Activated naive CD8-positive, alpha-beta T cell treated with anti-CD3 and anti-CD28 coated beads, Interleukin-2, amount 50 U/mL, for 24 hours (primary cell): ENCODE results near the gene PCDHGC3.

ENCODE experiments used
- ATAC-seq: fragments of 150-1000 bp; cut with Tn5 transposase; one replicate; pipeline ENCODE4 v1.10.0; 2021
- DNase-seq: peaks from one replicate; pipeline ENCODE4 v3.0.0; 2021
- H3K27ac Mint-ChIP-seq: one replicate; pipeline ENCODE4 v1.8.0; 2021; ENCODE audit warnings: mild to moderate bottlenecking, mixed read lengths
- H3K27me3 Mint-ChIP-seq: one replicate; pipeline ENCODE4 v1.8.0; 2021; ENCODE audit warnings: mixed read lengths
- H3K36me3 Mint-ChIP-seq: one replicate; pipeline ENCODE4 v1.8.0; 2021; ENCODE audit warnings: low read depth, mixed read lengths
- H3K4me1 Mint-ChIP-seq: one replicate; pipeline ENCODE4 v1.8.0; 2021; ENCODE audit warnings: mixed read lengths
- H3K4me3 Mint-ChIP-seq: one replicate; pipeline ENCODE4 v1.8.0; 2021; ENCODE audit warnings: mild to moderate bottlenecking, moderate library complexity, mixed read lengths
- H3K9me3 Mint-ChIP-seq: one replicate; pipeline ENCODE4 v1.8.0; 2021; ENCODE audit warnings: mixed read lengths

PCDHGC3 gene

DNA sequence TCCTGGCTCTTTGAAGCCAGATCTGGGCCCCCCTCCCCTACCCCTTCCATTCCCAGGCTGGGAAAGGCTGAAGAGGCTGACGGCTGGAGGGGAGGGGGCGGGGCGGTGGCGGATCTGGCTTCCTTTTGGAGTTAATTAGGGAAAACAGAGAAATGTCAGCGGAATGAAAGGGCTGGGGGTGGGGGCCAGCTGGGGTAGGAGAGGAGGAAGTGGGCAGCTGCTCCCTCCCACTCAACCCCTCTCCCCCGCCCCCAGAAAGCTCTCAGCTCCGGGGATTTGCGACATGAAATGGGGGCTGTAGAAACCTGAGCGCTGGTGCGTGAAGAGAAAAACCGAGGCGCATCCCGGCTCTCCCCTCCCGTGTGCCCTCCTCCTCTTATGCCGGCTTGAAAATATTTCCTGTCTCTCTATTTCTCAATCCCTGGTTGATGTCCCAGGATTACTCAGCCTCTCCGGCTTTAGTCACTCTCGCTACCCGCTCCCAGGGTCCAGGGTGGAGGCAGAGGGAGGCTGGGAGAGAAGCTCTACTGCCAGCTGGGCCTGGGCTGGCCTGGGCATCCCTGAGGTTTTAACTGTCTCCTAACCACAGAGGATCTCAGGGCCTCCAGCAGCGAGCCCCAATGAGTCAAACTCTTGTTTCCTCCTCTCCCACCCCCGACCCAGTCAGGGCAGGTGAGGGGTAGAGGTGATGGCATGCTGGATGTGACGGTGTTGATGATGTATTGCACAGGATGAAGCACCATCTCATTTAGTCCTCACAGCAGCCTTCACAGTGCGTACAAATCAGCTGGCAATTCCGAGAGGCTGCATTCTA lies 33.2 kb downstream of the PCDHGC3 start:
- Mint-ChIP-seq H3K4me1 (peaks cover 31% of the 10 kb centered on the region), H3K27me3 (peaks cover 5% of the 10 kb centered on the region), H3K36me3 (peaks cover 7% of the 10 kb centered on the region), H3K9me3 (no peaks in the 10 kb centered on the region), H3K4me3 (no peak overlapping the region), H3K27ac (no peak overlapping the region)
- ATAC-seq (no peak), DNase-seq (no peak)

GRCh38 chr5:141510160-141510559 lies 34.4 kb downstream of the PCDHGC3 start:
- no peak overlapping the region for H3K27ac Mint-ChIP-seq

DNA sequence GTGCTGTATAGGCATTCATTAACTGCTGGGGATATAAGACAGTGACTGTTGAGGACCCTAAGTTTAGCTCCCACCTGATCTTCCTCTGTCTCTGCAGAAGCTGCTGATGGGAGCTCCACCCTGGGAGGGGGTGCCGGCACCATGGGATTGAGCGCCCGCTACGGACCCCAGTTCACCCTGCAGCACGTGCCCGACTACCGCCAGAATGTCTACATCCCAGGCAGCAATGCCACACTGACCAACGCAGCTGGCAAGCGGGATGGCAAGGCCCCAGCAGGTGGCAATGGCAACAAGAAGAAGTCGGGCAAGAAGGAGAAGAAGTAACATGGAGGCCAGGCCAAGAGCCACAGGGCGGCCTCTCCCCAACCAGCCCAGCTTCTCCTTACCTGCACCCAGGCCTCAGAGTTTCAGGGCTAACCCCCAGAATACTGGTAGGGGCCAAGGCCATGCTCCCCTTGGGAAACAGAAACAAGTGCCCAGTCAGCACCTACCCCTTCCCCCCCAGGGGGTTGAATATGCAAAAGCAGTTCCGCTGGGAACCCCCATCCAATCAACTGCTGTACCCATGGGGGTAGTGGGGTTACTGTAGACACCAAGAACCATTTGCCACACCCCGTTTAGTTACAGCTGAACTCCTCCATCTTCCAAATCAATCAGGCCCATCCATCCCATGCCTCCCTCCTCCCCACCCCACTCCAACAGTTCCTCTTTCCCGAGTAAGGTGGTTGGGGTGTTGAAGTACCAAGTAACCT lies 35.3 kb downstream of the PCDHGC3 start:
- peaks cover 5% of the 10 kb centered on the region for H3K27me3 Mint-ChIP-seq
- peaks cover 50% of the 10 kb centered on the region for H3K4me1 Mint-ChIP-seq
- H3K9me3 Mint-ChIP-seq: no peaks in the 10 kb centered on the region
- peak overlapping the region; percentile 22 for H3K27ac Mint-ChIP-seq
- ATAC-seq: no peak
- no peak overlapping the region for H3K4me3 Mint-ChIP-seq
- DNase-seq: no peak
- peaks cover 9% of the 10 kb centered on the region for H3K36me3 Mint-ChIP-seq

More at GRCh38 chr5:141510160-141510559, 34.4 kb downstream of the PCDHGC3 start:
- H3K27me3 Mint-ChIP-seq: peaks cover 5% of the 10 kb centered on the region
- H3K9me3 Mint-ChIP-seq: no peaks in the 10 kb centered on the region
- no peak overlapping the region for H3K4me3 Mint-ChIP-seq
- DNase-seq: no peak
- peaks cover 7% of the 10 kb centered on the region for H3K36me3 Mint-ChIP-seq
- peaks cover 42% of the 10 kb centered on the region for H3K4me1 Mint-ChIP-seq
- ATAC-seq: no peak

- no peak for DNase-seq
- Mint-ChIP-seq H3K27ac (peak overlapping the region; percentile 22), H3K9me3 (no peaks in the 10 kb centered on the region), H3K4me1 (peaks cover 50% of the 10 kb centered on the region), H3K36me3 (peaks cover 15% of the 10 kb centered on the region), H3K27me3 (peaks cover 5% of the 10 kb centered on the region), H3K4me3 (no peak overlapping the region)
- ATAC-seq: no peak
Observed at GRCh38 chr5:141511771-141512325, 36.1 kb downstream of the PCDHGC3 start.

- ATAC-seq: peak; percentile 14
- Mint-ChIP-seq H3K27me3 (peaks cover 5% of the 10 kb centered on the region), H3K4me1 (peaks cover 50% of the 10 kb centered on the region), H3K9me3 (no peaks in the 10 kb centered on the region), H3K36me3 (peaks cover 15% of the 10 kb centered on the region), H3K27ac (peak overlapping the region; percentile 90), H3K4me3 (peak overlapping the region; percentile 80)
- peak; percentile 88 for DNase-seq
Observed at GRCh38 chr5:141512390-141512910, 36.7 kb downstream of the PCDHGC3 start.

DNA sequence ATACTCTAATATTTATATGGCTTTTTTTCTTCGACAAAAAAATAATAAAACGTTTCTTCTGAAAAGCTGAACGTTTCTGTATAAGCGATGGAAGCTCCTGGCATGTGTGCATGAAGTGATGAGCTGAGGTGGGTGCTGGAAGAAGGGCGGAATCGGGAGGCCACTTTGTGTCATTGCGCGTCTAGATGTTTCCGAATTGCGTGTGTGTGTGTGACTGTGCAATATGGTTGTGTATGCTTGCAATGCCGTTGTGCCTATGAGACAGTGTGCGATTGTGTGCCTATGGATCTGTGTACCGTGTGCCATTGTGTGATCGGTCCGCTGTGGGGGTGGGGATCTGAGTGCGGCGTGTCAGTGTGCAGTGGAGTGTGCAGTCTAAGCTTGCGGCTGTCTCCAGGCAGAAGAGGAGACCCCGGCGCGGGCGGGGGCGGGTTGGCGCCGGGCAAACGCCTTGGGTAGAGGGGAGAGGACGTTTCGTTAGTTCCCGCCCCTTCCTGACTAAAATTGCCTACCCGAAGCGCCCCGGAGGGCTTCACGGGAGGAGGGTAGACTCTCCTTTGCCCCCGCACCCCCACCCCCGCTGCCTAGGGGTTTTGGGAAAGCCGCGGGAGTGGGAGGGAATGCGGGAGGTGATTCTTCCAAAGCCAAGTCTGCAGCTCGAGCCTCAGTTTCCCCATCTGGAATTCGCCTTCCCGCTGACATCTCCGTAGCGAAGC lies 37.3 kb downstream of the PCDHGC3 start:
- DNase-seq (peak; percentile 48), ATAC-seq (peak; percentile 37)
- H3K27ac Mint-ChIP-seq: peak overlapping the region; percentile 90
- H3K4me1 Mint-ChIP-seq: peaks cover 50% of the 10 kb centered on the region
- H3K36me3 Mint-ChIP-seq: peaks cover 19% of the 10 kb centered on the region
- no peaks in the 10 kb centered on the region for H3K9me3 Mint-ChIP-seq
- H3K27me3 Mint-ChIP-seq: peaks cover 5% of the 10 kb centered on the region
- peak overlapping the region; percentile 80 for H3K4me3 Mint-ChIP-seq

- Mint-ChIP-seq H3K4me1 (peaks cover 50% of the 10 kb centered on the region), H3K9me3 (no peaks in the 10 kb centered on the region), H3K36me3 (peaks cover 24% of the 10 kb centered on the region), H3K27ac (peak overlapping the region; percentile 90), H3K4me3 (peak overlapping the region; percentile 80), H3K27me3 (peaks cover 5% of the 10 kb centered on the region)
- ATAC-seq: peak; percentile 75
- peak; percentile 73 for DNase-seq
Observed at GRCh38 chr5:141513627-141514329, 38.0 kb downstream of the PCDHGC3 start.

- peak; percentile 27 for DNase-seq
- no peaks in the 10 kb centered on the region for H3K9me3 Mint-ChIP-seq
- peak overlapping the region; percentile 90 for H3K27ac Mint-ChIP-seq
- peaks cover 44% of the 10 kb centered on the region for H3K4me1 Mint-ChIP-seq
- ATAC-seq: peak; percentile 26
- H3K4me3 Mint-ChIP-seq: no peak overlapping the region
- peaks cover 5% of the 10 kb centered on the region for H3K27me3 Mint-ChIP-seq
- peaks cover 31% of the 10 kb centered on the region for H3K36me3 Mint-ChIP-seq
Observed at GRCh38 chr5:141514330-141515133, 38.8 kb downstream of the PCDHGC3 start.

DNA sequence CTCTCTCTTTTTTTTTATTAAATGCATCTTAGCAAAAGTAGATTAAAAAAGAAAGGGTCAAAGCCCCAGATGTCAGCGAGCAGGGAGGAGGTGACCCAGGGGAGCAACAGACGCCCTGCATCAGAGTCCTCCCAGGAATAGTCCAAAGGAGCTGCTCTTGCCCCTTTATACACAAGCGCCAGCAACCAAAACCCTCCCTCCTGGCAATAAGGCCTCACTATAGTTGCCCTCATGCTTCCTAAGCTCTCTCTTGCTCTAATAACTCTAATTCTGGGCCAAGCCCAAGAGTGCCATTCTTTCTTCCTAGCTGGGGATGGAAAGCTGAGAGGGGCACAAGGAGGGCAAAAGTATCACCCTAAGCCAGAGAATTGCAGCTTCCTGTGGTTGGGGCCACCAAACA lies 39.4 kb downstream of the PCDHGC3 start:
- Mint-ChIP-seq H3K4me3 (no peak overlapping the region), H3K9me3 (no peaks in the 10 kb centered on the region), H3K27ac (peak overlapping the region; percentile 60), H3K36me3 (peaks cover 37% of the 10 kb centered on the region), H3K4me1 (peaks cover 46% of the 10 kb centered on the region), H3K27me3 (peaks cover 5% of the 10 kb centered on the region)
- ATAC-seq: no peak
- no peak for DNase-seq

GRCh38 chr5:141515946-141516671 lies 40.3 kb downstream of the PCDHGC3 start:
- ATAC-seq (no peak), DNase-seq (no peak)
- peaks cover 56% of the 10 kb centered on the region for H3K4me1 Mint-ChIP-seq
- no peak overlapping the region for H3K27ac Mint-ChIP-seq
- H3K36me3 Mint-ChIP-seq: peaks cover 46% of the 10 kb centered on the region
- H3K9me3 Mint-ChIP-seq: no peaks in the 10 kb centered on the region
- no peak overlapping the region for H3K4me3 Mint-ChIP-seq
- H3K27me3 Mint-ChIP-seq: peaks cover 5% of the 10 kb centered on the region

DNA sequence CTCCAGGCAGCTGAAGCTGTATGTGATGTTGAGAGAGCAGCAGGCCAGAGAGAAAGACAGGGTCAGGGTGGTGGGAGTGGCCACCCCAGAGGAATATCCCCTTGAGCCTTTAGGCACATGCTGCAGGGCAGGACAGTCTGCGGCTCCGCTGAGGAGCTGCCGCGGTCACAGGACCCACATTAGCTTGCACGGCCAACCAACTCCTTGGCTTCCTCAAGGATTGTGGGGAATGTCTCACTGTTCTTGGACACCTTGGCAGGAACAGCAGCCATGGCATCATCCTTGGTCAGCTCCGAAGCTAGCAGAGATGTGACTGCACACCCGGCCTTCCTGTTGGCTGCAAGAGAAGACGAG lies 40.9 kb downstream of the PCDHGC3 start:
- Mint-ChIP-seq H3K4me3 (no peak overlapping the region), H3K36me3 (peaks cover 51% of the 10 kb centered on the region), H3K27ac (no peak overlapping the region), H3K27me3 (peaks cover 2% of the 10 kb centered on the region), H3K9me3 (no peaks in the 10 kb centered on the region), H3K4me1 (peaks cover 58% of the 10 kb centered on the region)
- ATAC-seq (no peak), DNase-seq (no peak)

- Mint-ChIP-seq H3K9me3 (no peaks in the 10 kb centered on the region), H3K36me3 (peaks cover 58% of the 10 kb centered on the region), H3K27me3 (peaks cover 2% of the 10 kb centered on the region), H3K4me1 (peaks cover 63% of the 10 kb centered on the region), H3K4me3 (no peak overlapping the region), H3K27ac (no peak overlapping the region)
- ATAC-seq (no peak), DNase-seq (no peak)
Observed at GRCh38 chr5:141517312-141517711, 41.5 kb downstream of the PCDHGC3 start.
